Measurements from ENCODE around the gene CHSY3.

Gene CHSY3

DNA sequence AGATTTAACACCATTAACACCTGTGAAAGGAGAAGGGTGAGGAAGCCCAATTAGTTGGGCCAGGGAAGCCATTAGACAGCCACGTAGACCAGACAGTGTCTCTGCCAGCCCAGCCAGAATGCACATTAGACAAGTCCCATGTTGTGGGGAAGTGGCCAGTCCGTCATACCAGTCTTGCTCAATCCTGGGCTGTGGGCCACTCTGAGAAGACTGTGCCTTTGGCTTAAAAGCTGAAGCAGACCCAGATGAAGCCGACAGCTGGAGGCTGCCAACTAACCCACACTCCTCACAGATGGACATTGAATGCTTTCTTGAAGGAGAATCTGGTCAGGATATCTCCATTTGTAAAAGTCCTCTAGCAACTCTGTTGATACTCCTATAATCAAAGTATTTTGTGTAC lies 128.5 kb downstream of the CHSY3 start:
- DNase-seq, result peak; percentile 59

DNA sequence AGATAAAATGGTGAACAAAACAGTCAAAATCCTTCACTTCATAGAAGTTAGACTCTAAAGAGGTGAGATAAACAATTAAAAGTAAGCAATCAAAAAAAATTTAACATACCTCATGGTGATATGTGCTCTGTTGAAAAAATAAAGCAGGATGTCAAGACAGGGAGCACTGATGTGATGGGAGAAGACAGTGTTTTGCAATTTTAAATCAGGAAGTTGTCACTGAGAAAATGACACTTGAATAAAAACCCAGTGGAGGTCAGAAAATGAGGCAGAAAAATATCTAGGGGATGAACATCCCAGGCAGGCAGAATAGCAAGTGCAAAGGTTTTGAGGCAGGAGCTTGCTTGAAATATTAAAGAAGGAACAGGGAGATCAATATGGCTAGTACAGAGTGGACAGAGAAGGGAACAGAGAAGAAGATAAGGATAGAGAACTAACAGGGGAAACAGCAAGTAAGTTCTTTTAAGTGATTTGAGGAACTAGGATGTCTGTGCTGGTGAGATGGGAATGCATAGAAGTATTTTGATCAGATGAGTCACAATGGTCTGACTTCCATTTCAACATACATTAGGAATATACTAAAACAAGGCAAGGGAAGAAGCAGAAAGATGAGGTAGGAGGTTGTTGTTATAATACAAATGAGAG lies 130.4 kb downstream of the CHSY3 start:
- no peak for DNase-seq

DNA sequence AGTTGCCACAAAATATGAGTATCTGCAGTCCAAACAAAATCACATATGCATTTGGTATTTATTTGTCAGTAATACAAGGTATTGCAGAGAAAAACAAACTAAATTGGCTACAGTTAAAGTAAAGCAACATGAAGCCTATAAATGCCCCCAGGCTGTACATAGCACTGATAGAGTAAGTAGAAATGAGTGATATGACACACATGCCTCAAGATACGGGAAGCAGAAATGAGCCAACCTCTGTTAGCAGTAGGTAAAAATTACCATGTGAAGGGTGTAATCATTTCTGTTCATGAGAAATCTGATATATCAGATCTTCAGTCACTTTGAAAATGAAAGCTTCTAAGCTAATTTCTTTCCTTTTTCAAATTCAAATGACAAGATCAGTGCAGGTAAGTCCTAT lies 131.1 kb downstream of the CHSY3 start:
- no peak for DNase-seq

DNA sequence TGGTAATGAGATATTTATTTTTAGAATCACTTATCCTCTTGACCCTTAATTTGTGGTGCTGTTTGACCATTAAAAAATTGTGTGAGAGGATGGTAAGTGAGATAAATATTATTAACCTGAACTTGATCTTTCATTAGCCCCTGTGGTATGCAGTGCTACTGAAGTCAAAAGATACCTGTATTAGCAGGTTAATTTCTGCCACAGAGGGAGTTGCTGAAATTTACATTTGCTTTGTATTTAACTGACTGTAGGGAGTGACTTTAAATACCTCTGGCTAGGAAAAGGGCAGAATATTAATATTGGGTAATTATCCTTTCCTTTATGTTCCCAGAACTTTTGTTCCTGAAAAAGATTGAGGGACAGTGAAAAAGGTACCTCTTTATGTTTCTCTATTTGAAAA lies 133.6 kb downstream of the CHSY3 start:
- no peak for DNase-seq

DNA sequence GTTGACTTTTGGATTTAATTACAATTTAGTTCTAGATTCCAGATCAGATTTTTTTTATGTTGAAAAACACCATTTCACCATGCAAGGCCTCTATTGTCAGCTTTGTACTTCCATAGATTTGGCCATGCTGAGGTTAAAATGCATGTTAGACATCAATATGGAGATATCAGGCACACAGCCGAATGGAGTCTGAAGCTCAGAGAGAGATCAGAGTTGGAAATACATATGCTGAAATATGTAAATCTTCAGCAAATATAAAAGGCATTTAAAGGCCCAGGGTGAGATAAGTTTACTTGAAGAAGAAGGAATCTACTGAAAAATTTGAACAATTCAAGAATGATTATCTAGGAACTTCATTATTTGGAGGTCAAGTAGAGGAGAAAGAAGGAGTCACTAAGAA lies 139.6 kb downstream of the CHSY3 start:
- DNase-seq, result no peak

DNA sequence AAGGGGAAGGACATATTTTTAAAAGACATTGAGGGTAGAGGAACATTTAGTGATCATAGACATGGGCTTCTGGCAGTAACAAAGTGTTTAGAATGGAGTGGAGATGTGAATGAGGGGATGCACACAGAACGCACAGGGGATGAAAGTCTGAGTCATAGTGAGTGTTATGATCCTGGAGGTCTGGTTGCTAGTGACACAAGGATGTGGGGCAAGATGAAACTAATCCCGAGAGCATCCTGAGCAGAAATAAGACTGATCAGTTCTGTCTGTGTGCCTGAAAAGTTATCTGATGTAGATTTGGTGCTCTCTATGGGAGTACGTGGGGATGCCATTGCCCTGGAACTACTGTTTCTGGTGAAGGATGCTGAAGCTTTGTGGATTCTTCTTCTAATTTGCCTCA lies 141.1 kb downstream of the CHSY3 start:
- DNase-seq, result no peak

DNA sequence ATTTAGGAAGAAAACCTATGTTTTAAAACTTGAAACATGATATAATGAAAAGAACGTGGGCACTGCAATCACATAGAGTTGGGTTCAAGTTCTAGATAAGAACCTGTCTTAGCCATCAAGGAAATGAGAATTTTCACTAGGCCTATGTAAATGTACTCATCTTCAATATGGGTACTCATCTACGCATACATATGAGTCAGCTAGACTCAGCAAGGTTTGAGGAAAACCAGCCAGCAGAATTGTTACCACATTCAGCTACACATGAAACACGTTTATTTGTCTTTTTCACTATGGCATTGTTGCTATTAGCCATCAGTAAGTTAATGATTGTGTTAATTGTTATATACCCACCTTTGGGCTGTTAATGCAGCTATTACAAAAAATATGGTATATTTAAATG lies 146.3 kb downstream of the CHSY3 start:
- no peak for DNase-seq

DNA sequence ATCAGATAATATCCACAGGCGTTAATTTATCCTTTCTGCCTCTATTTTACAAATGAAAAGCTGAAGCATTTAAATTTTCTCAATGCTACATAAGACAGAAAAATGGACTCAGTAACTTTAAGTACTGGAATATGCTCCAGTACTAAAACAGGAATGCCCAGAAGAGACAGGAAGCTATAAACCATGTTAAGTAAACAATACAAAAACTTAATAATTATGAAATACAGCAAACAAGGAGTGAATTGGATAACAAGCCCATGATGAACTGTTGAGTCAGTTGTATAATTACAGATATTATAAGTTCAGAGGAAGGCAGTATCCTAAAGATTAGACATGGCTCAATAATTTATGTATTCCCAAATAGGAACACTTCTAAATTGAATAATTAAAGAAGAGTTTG lies 148.5 kb downstream of the CHSY3 start:
- DNase-seq, result no peak

DNA sequence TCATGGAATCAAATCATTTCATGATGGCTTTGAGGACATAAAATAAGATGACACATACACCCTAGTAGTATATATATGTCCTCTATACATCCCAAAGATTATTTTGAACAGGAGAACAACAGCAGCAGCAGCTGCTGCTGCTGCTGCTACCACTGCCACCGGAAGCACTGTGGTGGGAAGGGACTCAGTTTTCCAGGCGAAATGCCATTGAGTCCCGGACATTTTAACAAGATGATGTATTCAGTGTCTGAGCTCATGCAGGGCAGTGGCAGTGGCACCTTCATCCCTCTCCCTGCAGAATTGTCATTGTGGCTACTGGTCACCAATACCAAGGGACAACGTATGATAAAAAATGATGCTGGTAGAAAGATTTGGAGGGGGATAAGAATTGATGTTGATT lies 151.3 kb downstream of the CHSY3 start:
- DNase-seq, result no peak

DNA sequence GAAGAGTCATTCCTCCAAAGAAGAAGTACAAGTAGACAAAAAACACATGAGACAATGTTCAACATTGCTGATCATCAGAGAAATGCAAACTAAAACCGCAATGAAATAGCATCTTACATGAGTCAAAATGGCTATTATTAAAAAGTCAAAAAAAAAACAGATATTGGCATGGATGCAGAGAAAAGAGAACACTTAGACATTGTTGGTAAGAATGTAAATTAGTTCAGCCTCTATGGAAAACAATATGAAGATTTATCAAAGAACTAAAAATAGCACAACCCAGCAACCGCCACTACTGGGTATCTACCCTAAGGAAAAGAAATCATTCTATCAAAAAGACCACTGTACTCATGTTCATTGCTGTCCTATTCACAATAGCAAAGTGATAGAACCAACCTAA lies 157.5 kb downstream of the CHSY3 start:
- no peak for DNase-seq

DNA sequence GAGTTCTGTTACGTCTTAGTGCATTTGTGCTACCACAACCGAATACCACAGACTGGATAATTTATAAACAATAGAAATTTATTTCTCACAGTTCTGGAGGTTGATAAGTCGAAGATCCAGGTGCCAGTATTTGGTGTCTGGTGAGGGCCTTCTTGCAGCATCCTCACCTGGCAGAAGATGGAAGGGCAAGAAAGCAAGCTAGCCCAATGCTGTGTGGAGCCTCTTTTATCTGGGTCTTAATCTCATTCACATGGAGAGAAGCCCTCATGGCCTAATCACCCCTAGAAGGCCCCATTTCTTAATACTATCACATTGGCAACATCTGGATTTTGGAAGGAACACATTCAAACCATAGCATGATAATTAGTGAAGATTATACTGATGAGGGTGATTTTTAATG lies 159.3 kb downstream of the CHSY3 start:
- DNase-seq, result no peak

DNA sequence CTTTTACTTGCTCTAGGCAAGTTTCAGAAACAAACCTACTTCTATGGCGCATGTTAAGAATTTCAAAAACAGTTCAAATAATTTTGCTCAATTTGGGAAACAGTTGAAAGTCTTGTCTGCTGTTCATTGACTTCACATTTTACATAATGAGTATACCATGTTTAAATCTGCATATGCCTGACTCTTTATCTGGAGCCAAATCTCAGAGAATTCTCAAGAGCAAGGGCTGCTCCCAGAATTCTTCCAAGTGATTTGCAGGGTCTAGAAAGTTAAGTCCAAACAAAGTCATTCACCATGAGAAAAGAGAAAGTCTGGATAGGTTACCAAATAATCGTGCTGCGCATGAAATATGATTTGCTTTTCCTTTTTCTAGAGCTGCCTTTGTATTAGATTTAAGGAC lies 160.2 kb downstream of the CHSY3 start:
- DNase-seq, result no peak

DNA sequence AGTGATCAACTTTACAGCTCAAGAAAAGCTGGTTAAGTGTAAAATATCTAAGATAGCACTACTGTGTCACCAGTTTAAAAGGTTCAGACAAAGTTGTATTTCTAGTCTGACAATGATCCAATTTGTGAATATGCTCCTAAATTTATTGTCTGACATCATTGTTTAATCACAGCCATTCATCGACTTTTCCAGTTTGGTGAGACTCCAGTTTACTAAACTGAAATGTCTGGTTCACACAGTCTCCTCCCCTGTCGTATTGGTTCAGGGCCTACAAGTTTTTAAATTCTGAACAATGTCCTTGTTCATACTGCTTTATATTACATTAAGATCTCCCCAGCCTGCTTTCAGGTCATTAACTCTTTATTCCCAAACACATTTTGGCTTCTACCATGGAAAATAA lies 161.4 kb downstream of the CHSY3 start:
- no peak for DNase-seq

DNA sequence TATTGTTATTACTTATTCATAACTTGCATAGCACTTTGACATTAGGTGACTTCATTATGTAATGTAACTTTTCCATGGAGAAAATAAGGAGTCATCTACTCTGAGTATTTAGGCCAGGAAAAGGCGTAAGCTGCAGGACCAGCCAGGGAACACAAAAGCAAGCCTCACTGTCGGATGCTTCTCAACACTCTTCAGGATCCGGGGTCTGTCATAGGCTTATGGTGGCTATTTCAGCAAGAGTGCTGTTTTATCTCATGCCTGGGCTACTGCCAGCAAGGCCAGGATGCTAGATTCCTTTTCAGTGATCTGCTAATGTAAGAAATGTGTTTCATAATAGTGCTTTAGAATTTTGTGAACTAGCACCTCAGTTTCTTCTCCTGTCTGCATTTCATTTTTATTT lies 162.4 kb downstream of the CHSY3 start:
- DNase-seq, result no peak

DNA sequence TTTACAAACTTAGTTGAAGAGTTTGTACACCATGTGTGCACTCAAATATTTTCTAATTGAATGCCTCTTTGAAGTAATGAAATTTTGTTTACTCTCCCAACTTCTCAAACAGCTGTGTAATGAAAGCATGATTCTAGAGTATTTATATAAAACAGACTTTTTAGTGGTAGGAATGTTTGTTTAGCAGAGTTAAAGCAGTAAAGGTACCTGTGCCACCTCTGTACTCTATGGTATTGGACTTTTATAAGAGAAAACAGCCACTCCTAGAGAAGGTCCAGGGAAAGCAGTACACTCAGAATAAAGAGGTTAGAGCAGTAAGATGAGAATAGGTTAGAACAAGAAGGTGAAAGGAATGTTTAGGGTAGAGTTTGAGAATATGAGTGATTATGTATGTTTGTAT lies 163.1 kb downstream of the CHSY3 start:
- DNase-seq, result no peak

DNA sequence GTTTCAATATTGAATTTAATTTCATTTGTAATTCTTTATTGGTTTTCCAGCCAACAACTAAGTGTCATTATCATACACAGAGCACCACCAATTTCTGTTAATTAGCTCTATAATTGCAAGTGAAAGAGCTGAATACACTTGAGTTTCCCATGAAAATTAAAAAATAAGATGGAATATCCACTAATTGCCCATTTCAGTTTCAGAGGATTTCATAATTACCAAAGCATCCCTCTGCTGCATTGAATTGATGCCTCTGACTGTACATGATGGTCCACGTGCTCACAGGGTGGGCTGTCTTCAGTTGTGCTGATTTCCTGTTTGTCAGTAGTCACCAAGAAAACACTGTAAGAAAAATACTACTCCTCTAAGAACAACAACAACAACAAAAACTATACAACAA lies 163.8 kb downstream of the CHSY3 start:
- DNase-seq, result no peak

DNA sequence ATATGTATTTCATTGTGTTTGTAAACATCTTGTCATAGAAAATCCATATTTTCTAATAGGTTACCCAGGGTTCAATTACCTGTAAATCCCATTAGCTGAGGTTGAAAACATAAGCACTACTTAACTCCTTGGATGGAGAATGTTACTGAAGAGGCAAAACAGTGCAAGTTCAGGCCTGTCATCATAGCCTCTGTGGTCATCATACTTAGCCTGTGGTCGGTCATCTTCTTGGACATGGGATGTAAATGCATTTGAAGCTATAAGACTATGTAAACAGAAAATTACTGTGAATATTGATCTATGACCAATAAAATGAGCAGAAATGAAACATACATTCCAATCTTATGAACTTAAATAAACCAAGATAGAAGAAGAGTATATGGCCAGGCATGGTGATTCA lies 164.7 kb downstream of the CHSY3 start:
- DNase-seq, result no peak

DNA sequence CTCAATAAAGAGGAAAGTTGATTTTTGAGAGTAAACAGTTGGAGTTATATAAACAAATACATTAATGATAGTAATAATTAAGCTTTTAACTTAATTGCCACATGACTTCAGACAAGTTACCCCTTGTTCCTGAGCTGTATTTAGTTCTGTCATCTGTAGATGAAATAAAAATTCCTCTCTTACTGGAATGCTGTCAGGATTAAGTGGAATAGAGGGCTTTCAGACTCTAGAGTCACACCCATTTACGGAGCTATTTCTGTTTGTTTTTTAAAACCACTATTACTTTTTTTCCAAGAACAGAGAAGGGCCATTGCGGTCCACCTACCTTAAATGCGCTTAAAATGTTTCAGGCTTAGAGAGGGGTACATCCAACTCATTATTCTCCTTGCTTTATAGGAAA lies 170.6 kb downstream of the CHSY3 start:
- DNase-seq, result no peak

DNA sequence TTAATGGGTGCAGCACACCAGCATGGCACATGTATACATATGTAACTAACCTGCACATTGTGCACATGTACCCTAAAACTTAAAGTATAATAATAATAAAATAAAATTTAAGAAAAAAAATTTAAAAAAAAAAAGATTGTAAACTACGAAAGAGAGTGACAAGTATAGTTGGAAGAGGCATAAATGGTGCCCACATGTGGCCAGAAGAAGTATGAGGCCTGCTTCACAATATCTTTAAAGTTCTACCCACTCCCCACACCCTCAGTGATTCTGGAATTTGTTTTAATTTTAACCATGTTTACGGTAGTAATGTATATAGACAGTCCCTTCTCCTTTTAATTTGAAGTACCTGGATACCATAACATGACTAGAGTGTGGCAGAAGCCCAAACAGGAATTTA lies 172.7 kb downstream of the CHSY3 start:
- DNase-seq, result no peak

DNA sequence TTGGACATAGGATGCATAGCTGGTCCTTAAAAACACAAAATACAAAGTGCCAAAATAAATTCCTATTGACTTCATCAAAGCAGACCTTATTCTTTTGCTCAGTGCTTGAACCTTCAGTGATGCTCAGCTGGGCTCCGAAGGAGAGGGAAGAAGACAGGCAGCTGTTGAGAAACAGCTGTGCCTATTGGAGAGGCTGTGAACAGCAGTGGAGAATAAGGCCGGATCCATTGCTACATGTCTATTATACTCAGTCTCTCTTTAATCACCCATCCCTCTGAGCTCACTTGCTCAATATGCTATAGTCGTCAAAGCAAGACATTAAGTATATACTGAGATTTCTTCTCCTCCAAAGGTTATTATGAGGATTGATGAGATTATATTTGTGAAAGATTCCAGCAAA lies 174.4 kb downstream of the CHSY3 start:
- no peak for DNase-seq

DNA sequence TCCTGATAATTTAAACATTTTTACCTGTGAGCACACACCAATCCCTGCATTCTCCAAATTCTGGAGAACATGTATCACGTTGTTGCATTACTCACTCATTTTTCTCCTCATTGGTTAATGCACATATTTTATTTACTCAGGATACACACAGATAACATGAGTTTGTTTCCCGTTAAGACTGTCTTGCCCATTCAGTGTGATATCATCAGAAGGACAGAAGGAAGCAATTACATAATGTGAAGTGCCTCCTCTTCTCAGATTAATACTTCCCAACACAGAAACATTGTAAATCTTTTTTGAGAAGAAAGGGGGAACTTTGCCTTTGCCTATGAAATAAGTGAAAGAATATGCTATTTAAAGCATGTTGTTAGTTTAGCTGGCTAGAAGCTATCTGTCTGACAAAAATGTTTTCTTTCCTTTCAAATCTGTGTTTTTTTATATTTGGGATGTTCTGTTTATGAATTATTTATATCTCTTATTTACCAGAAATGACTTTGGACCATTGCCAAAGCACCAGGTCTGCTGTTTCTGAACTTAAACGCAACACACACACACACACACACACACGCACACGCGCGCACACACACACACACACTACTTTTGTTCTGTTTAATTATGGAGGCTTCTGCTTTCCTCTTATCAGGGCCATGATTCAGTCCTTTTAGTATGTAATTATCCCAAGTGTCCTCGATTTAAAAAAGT lies 186.5 kb downstream of the CHSY3 start:
- no peak for DNase-seq

DNA sequence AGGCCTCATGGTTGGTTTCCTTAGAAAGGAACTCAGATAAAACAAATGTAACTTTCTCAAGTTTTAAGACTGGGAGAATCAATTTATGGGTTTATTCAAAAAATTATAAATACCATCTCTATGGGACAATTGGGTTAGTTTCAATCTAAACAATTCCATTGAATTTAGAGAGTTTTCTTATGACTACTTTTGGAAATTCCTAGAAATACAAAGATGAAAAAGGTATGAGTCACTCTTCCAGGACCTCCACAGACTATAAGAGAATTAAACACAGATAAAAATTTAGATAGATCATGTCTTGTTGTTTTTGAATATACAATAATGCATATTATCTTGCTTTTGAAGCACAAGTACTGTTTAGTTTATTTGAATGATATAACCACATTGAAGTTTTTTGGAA lies 188.7 kb downstream of the CHSY3 start:
- no peak for DNase-seq

DNA sequence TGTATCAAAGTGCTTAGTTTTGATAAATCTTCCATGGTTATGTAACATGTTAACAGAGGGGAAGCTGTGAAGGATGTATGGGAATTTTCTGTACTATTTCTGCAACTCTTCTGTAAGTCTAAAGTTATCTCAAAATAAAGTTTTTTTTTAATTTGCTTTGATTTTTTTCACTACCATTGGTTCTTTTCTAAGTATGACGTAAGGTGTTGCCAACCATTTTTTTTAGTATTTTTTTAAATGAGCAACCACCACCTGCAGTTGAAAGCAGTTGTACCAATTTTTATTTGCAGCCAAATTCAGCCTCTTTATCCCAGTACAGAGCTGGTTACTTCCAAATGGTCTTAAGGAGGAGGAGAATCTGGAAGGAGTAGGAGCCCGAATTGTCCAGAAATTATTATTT lies 192.2 kb downstream of the CHSY3 start:
- no peak for DNase-seq

DNA sequence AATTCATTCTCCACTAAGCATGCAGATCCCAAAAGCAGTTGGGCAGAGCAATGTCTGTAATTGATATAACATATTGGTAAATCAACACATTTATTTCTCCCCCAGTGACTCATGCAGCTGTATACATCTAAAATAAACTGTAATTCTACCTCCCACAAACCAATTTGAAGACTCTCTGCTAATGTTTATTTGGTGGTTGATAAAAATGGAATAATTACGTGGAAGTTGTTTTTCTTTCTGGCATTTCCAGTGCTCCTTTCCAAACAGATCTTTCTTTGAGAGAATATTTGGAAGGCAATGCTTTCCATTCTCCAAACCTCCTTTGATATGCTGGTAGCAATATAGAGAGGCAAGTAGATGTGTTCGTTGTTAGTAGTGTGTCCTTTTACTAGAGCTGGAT lies 194.7 kb downstream of the CHSY3 start:
- DNase-seq, result no peak

DNA sequence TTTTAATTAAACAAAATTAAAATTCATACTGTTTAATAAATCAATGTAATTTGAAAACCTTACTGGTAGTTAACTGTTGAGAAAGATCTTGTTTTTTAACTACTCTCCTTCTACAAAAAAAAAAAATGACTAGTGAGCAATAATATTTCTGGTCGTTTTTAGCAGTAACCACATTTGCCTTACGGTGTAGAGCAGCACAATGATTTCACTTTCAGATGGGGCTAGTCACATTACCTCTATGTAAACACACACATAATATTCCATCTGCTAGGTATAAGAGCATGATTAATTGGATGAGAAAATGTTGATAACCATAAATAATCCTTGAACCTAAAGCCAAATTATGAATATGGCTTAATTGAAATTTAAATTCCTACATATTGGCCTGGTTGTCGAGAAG lies 198.1 kb downstream of the CHSY3 start:
- no peak for DNase-seq

All from midbrain (tissue), 1 donor.